ENCODE results near the gene PRR36.
A peak's percentile ranks its signal among the peaks of the same experiment; 100 is the strongest.
"Not testable (repeated sequence)": the region's sequence is repeated elsewhere in the genome, so short reads cannot be mapped to it uniquely, and the experiment has no call there.

The PRR36 gene

DNA sequence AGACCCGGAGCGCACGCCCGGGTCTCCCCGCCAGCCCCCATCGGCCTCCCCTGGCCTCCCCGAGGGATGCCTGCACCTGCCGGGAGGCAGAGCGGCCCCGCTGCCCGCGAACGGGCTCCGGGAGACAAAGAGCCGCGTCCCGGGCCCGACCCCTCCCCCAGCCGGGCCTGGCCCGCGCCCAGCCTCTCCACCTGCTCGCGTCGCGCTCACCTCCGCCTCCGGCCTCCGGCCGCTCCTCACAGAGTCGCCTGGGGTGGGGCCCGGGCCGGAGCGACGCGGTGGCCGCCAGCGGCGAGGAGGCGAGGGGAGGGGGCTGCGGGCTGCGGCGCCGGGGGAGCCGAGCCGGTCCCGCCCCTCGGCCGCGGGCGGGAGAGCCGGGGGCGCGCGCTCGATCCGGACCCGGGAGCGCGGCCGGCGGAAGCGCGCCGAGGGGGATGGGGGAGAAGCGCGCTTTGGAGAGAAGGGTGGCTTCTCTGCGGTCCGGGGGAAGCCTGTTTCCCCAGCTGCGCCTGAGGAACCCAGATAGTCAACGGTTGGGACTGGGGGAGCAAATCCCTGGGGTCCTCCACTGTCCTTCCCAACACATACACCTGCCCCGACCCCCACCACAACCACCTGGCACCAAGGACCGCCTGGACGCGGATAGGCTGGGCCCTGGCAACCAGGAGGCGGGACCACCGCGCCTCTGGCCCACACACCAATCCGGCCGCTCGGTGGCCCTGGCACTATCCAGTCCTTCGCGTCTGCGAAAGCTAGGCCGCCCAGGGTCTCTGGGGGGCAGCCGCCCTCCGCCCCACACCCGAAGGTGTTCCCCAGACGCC, at the start of gene PRR36:
Gene PRR36 (minus strand): TSS at position 315 of the 821 bp plus-strand sequence. CDS start 701 bp downstream, outside the sequence.
- DNase-seq, result no peak
- no peak within 1 kb of the TSS for H3K27ac Mint-ChIP-seq
- CTCF ChIA-PET, result no interaction called here
- H3K4me3 Mint-ChIP-seq, result peak within 1 kb of the TSS; percentile 63
- H3K36me3 Mint-ChIP-seq, result peaks cover 2% of the 10 kb centered on the region
- peaks cover 58% of the 10 kb centered on the region for H3K27me3 Mint-ChIP-seq
- no peaks in the 10 kb centered on the region for H3K9me3 Mint-ChIP-seq
- H3K4me1 Mint-ChIP-seq, result peaks cover 42% of the 10 kb centered on the region

GRCh38 chr19:7923295-7924191, 49.4 kb upstream of the PRR36 start:
- DNase-seq, result no peak
- CTCF ChIA-PET, result interaction anchor here (1.0 to 1.2 kb wide), 3 partner anchors 42 to 71 kb away, joined by 3 to 7 read pairs (median 3); no protein-coding TSS in a partner anchor
- Mint-ChIP-seq H3K4me1 (peaks cover 32% of the 10 kb centered on the region), H3K36me3 (peaks cover 7% of the 10 kb centered on the region), H3K4me3 (peak overlapping the region; percentile 21), H3K9me3 (no peaks in the 10 kb centered on the region), H3K27ac (no peak overlapping the region), H3K27me3 (peaks cover 21% of the 10 kb centered on the region)

GRCh38 chr19:7922836-7923195, 48.6 kb upstream of the PRR36 start:
- H3K9me3 Mint-ChIP-seq, result no peaks in the 10 kb centered on the region
- H3K36me3 Mint-ChIP-seq, result peaks cover 7% of the 10 kb centered on the region
- H3K27ac Mint-ChIP-seq, result peak overlapping the region; percentile 59
- peak overlapping the region; percentile 21 for H3K4me3 Mint-ChIP-seq
- DNase-seq, result no peak
- peaks cover 37% of the 10 kb centered on the region for H3K4me1 Mint-ChIP-seq
- peaks cover 29% of the 10 kb centered on the region for H3K27me3 Mint-ChIP-seq
- CTCF ChIA-PET, result interaction anchor here (1.0 kb wide), 1 partner anchor 71 kb away, joined by 3 read pairs; no protein-coding TSS in a partner anchor

GRCh38 chr19:7921967-7922835, 48.0 kb upstream of the PRR36 start:
- no peak for DNase-seq
- peaks cover 35% of the 10 kb centered on the region for H3K27me3 Mint-ChIP-seq
- H3K36me3 Mint-ChIP-seq, result peaks cover 7% of the 10 kb centered on the region
- H3K9me3 Mint-ChIP-seq, result no peaks in the 10 kb centered on the region
- H3K4me1 Mint-ChIP-seq, result peaks cover 40% of the 10 kb centered on the region
- CTCF ChIA-PET, result interaction anchor here (0.7 kb wide), 1 partner anchor 60 kb away, joined by 3 read pairs; no protein-coding TSS in a partner anchor
- peak overlapping the region; percentile 78 for H3K27ac Mint-ChIP-seq
- peak overlapping the region; percentile 55 for H3K4me3 Mint-ChIP-seq

GRCh38 chr19:7921302-7921966, 47.2 kb upstream of the PRR36 start:
- CTCF ChIA-PET, result interaction anchor here (0.7 to 2.7 kb wide), 7 partner anchors 18 to 348 kb away, joined by 3 to 14 read pairs (median 5); partner anchors contain the start of genes MAP2K7 and TIMM44
- Mint-ChIP-seq H3K9me3 (no peaks in the 10 kb centered on the region), H3K4me1 (peaks cover 42% of the 10 kb centered on the region), H3K27ac (peak overlapping the region; percentile 89), H3K36me3 (peaks cover 7% of the 10 kb centered on the region), H3K4me3 (peak overlapping the region; percentile 83), H3K27me3 (peaks cover 42% of the 10 kb centered on the region)
- no peak for DNase-seq

DNA sequence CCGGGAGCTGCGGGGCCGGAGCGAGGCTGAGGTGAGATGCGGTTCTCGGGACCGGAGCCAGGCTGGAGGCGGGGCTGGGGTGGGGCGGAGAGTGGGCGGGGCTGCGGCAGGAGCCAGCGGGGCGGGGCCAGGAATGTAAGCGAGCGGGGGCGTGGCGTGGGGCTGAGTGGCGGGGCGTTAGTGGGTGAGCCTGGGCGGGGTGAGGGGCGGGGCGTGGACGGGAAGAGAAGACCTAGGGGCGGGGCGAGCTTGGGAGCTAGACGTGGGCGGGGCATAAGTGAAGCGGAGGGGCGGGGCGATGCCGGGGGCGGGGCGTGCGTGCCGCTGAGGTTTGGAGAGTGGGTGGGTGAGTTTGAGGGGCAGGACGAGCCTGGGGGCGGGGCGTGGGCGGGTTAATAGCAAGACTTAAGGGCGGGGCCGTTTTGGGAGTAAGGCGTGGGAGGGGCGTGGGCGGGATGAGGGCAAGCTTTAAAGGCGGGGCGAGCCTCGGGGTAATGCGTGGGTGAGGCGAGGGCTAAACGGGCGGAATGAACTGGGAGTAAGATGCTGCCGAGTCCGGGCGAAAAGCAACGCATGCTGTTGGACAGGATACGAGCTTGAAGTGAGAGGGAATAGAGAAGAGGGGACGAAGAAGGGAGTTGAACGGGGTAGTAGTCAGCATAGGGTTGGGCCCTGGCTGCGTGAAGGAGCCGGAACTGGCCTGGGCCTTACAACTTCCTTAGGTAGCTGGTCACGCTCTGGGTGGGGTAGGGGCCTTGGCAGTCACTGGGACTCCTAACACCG, 46.5 kb upstream of the PRR36 start:
- H3K4me1 Mint-ChIP-seq, result peaks cover 43% of the 10 kb centered on the region
- peaks cover 7% of the 10 kb centered on the region for H3K36me3 Mint-ChIP-seq
- CTCF ChIA-PET, result interaction anchor here (0.9 to 2.7 kb wide), 7 partner anchors 17 to 348 kb away, joined by 3 to 14 read pairs (median 5); partner anchors contain the start of genes MAP2K7 and TIMM44
- H3K4me3 Mint-ChIP-seq, result peak overlapping the region; percentile 83
- peak overlapping the region; percentile 89 for H3K27ac Mint-ChIP-seq
- peak; percentile 100 for DNase-seq
- H3K27me3 Mint-ChIP-seq, result peaks cover 50% of the 10 kb centered on the region
- no peaks in the 10 kb centered on the region for H3K9me3 Mint-ChIP-seq

DNA sequence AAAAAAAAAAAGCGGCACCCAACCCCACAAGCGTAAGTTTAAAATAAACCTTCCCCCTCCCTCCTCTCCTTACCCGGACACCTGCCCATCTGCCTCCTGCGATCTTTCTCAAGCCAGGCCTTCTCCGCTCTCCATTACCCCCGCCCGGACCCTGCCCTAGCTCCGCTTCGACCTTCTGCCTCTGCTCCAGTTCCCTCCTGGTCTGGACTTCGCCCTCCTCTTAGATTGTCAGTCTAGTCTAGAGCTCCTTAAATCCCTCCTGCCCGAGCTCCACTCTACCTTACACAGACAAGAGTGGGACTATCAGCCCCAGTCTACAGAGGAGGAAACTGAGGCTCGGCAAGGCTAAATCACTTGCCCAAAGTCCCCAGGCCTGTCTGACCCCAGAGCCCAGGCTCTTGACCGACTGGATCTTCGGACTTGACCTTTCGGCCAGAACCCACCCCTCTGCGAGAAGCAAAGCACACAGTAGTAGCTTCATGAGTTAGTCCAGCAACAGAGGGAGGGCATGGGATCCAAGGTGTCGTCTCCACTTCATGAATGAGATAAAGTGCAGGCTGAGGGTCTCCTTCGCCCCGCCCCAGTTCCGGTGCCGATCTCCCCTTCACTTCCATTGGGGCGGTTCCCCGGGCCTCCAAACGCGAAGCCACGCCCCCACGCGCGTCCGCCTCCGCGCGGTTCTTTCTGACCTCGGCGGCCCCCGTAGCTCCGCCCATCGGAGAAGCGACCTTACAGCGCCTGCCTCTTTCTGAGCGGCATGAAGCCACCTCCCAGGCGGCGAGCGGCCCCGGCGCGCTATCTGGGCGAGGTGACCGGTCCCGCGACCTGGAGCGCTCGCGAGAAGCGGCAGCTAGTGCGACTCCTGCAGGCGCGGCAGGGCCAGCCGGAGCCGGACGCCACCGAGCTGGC, 45.7 kb upstream of the PRR36 start, which contains the start of gene SNAPC2:
Gene SNAPC2 (plus strand): TSS at position 729 of the 909 bp plus-strand sequence. CDS start 29 bp downstream, at position 758.
- Mint-ChIP-seq H3K36me3 (peaks cover 7% of the 10 kb centered on the region), H3K4me1 (peaks cover 44% of the 10 kb centered on the region), H3K27ac (peak within 1 kb of the TSS; percentile 89), H3K4me3 (peak within 1 kb of the TSS; percentile 83), H3K9me3 (no peaks in the 10 kb centered on the region), H3K27me3 (peaks cover 58% of the 10 kb centered on the region)
- peak; percentile 97 for DNase-seq
- CTCF ChIA-PET, result interaction anchor here (1.0 to 2.7 kb wide), 6 partner anchors 16 to 82 kb away, joined by 3 to 14 read pairs (median 6); partner anchors contain the start of genes MAP2K7 and TIMM44

- Mint-ChIP-seq H3K27ac (no peak overlapping the region), H3K27me3 (peaks cover 66% of the 10 kb centered on the region), H3K4me1 (peaks cover 41% of the 10 kb centered on the region), H3K9me3 (no peaks in the 10 kb centered on the region), H3K36me3 (peaks cover 7% of the 10 kb centered on the region), H3K4me3 (peak overlapping the region; percentile 83)
- DNase-seq, result no peak
- CTCF ChIA-PET, result interaction anchor here (1.0 to 2.7 kb wide), 5 partner anchors 15 to 67 kb away, joined by 3 to 14 read pairs (median 9); partner anchors contain the start of gene MAP2K7
Observed at GRCh38 chr19:7918615-7919421, 44.6 kb upstream of the PRR36 start.

- Mint-ChIP-seq H3K4me1 (peaks cover 41% of the 10 kb centered on the region), H3K27me3 (peaks cover 66% of the 10 kb centered on the region), H3K4me3 (peak overlapping the region; percentile 23)
- DNase-seq, H3K9me3 Mint-ChIP-seq, H3K36me3 Mint-ChIP-seq, H3K27ac Mint-ChIP-seq: not testable (repeated sequence)
- CTCF ChIA-PET, result interaction anchor here (0.7 to 1.4 kb wide), 7 partner anchors 9 to 66 kb away, joined by 3 to 11 read pairs (median 3); no protein-coding TSS in a partner anchor
Observed at GRCh38 chr19:7918062-7918614, 43.9 kb upstream of the PRR36 start.

GRCh38 chr19:7917267-7918061, 43.3 kb upstream of the PRR36 start:
- Mint-ChIP-seq H3K4me1 (peaks cover 41% of the 10 kb centered on the region), H3K9me3 (no peaks in the 10 kb centered on the region), H3K27ac (no peak overlapping the region), H3K36me3 (peaks cover 13% of the 10 kb centered on the region), H3K4me3 (peak overlapping the region; percentile 70), H3K27me3 (peaks cover 66% of the 10 kb centered on the region)
- CTCF ChIA-PET, result interaction anchor here (0.7 to 1.4 kb wide), 7 partner anchors 9 to 65 kb away, joined by 3 to 11 read pairs (median 3); no protein-coding TSS in a partner anchor
- peak; percentile 69 for DNase-seq
